Endothelial cell of umbilical vein (primary cell): ENCODE data around the gene ZFPM1. TPM values are rescaled to one million over a fixed set of nuclear protein-coding genes. Genes with fewer than 3 reads are reported as not detected.

ENCODE experiments used
- BruUV-seq: library from RNA; stranded (reverse); fragments of 400-500 nt; replicated peaks from 2 replicates; lab custom pipeline; 2021; lab: Mats Ljungman, UMichigan
- CTCF ChIA-PET: fragments of 300-600, 350-600 bp; sonication (Branson Sonifier 250); formaldehyde crosslinking; loops from one replicate; lab custom pipeline; 2021; ENCODE audit warnings: antibody characterized with exemption, inconsistent platforms; lab: Charles Lee
- POLR2A ChIA-PET: fragments of 300-600, 350-600 bp; sonication (Branson Sonifier 250); formaldehyde crosslinking; loops from one replicate; lab custom pipeline; 2021; ENCODE audit warnings: antibody characterized with exemption, inconsistent platforms; lab: Charles Lee
- DNase-seq: peaks from one replicate; pipeline ENCODE4 v3.0.0-alpha.2; 2011; ENCODE audit warnings: low read depth, low spot score
- FAIRE-seq: peaks from 2 replicates; lab custom pipeline; 2011; peaks lifted over from hg19 to GRCh38; lab: Jason Lieb, UNC
- H2AFZ ChIP-seq: 2 replicates; pipeline ENCODE4 v1.6.0; 2012; ENCODE audit warnings: low read depth, low read length, control low read depth, inconsistent platforms
- H3K27ac ChIP-seq: 2 replicates; pipeline ENCODE4 v1.5.1; 2011; ENCODE audit warnings: low read depth, mild to moderate bottlenecking, control low read depth, low read length, moderate library complexity; ENCODE audit not compliant: insufficient read depth
- H3K27me3 ChIP-seq, 2 experiments: 2 replicates each; pipeline versions ENCODE4 v1.6.0 to v1.6.1; 2011; ENCODE audit warnings: low read length in 2 of 2, mixed read lengths in 1 of 2; ENCODE audit not compliant: control insufficient read depth in 2 of 2, insufficient read depth in 2 of 2
- H3K36me3 ChIP-seq, 2 experiments: 2 replicates in 1 of 2; 3 replicates in 1 of 2; pipeline ENCODE4 v1.5.1; 2011; ENCODE audit warnings: low read length in 2 of 2, mild to moderate bottlenecking in 1 of 2, moderate library complexity in 1 of 2; ENCODE audit not compliant: control insufficient read depth in 2 of 2, insufficient read depth in 2 of 2; ENCODE audit errors: extremely low read depth in 1 of 2
- H3K4me1 ChIP-seq: 3 replicates; pipeline ENCODE4 v1.5.1; 2011; ENCODE audit warnings: mild to moderate bottlenecking, low read length; ENCODE audit not compliant: control insufficient read depth, insufficient read depth; ENCODE audit errors: extremely low read depth
- H3K4me2 ChIP-seq: 2 replicates; pipeline ENCODE4 v1.6.1; 2011; ENCODE audit warnings: low read length, control low read depth, mixed read lengths; ENCODE audit not compliant: insufficient read depth
- H3K4me3 ChIP-seq, 3 experiments: fragments of 200-600 bp in 1 of 3; sonication (generic), shearing (Covaris generic) in 1 of 3; replicated peaks in 1 of 3; 2 replicates each; pipeline ENCODE4 v1.5.1; 2011 to 2016; ENCODE audit warnings: control low read depth in 3 of 3, low read length in 3 of 3, mild to moderate bottlenecking in 2 of 3, inconsistent platforms in 1 of 3, low read depth in 1 of 3, moderate library complexity in 1 of 3; ENCODE audit not compliant: insufficient read depth in 1 of 3
- H3K79me2 ChIP-seq: 2 replicates; pipeline ENCODE4 v1.6.0; 2012; ENCODE audit warnings: low read length, inconsistent platforms; ENCODE audit not compliant: control insufficient read depth, insufficient read depth
- H3K9ac ChIP-seq: replicated peaks from 2 replicates; pipeline ENCODE3; 2011; ENCODE audit warnings: low read length, control low read depth; ENCODE audit not compliant: insufficient read depth; ENCODE audit errors: extremely low read depth
- H3K9me1 ChIP-seq: replicated peaks from 3 replicates; pipeline ENCODE4 v1.6.0; 2011; ENCODE audit warnings: mild to moderate bottlenecking, low read length; ENCODE audit not compliant: control insufficient read depth, insufficient read depth; ENCODE audit errors: extremely low read depth
- H3K9me3 ChIP-seq: replicated peaks from 2 replicates; pipeline ENCODE4 v1.5.1; 2012; ENCODE audit warnings: low read length, inconsistent platforms; ENCODE audit not compliant: control insufficient read depth, insufficient read depth
- H4K20me1 ChIP-seq: replicated peaks from 2 replicates; pipeline ENCODE3; 2011; ENCODE audit warnings: mild to moderate bottlenecking, low read length; ENCODE audit not compliant: control insufficient read depth, insufficient read depth; ENCODE audit errors: extremely low read depth
- EZH2 ChIP-seq: IDR thresholded peaks from 2 replicates; pipeline ENCODE4 v1.6.1; 2012; ENCODE audit warnings: borderline replicate concordance, low read depth, mild to moderate bottlenecking, moderate library complexity, low read length, inconsistent platforms; ENCODE audit not compliant: severe bottlenecking
- FOS ChIP-seq: IDR thresholded peaks from 2 replicates; pipeline ENCODE4 v1.6.1; 2011; ENCODE audit warnings: mild to moderate bottlenecking, low read length, moderate library complexity, borderline replicate concordance; ENCODE audit not compliant: insufficient read depth
- GATA2 ChIP-seq: IDR thresholded peaks from 2 replicates; pipeline ENCODE4 v1.7.0; 2011; ENCODE audit warnings: low read depth, mild to moderate bottlenecking, moderate library complexity, mixed read lengths, low read length; ENCODE audit not compliant: insufficient read length, insufficient read depth
- JUN ChIP-seq: IDR thresholded peaks from 2 replicates; pipeline ENCODE4 v1.6.1; 2011; ENCODE audit warnings: borderline replicate concordance, low read depth; ENCODE audit not compliant: insufficient read length, insufficient read depth
- MAX ChIP-seq: IDR thresholded peaks from 2 replicates; pipeline ENCODE4 v1.6.1; 2011; ENCODE audit not compliant: insufficient read depth, insufficient read length
- MYC ChIP-seq: IDR thresholded peaks from one replicate; pipeline ENCODE4 v1.6.1; 2011; ENCODE audit warnings: mild to moderate bottlenecking, low read depth, low read length
- POLR2A ChIP-seq: IDR thresholded peaks from 2 replicates; pipeline ENCODE4 v1.6.1; 2012; ENCODE audit warnings: low read depth, mild to moderate bottlenecking, control low read depth, low read length
- POLR2AphosphoS5 ChIP-seq: IDR thresholded peaks from 2 replicates; pipeline ENCODE4 v1.6.1; 2012; ENCODE audit warnings: low read depth, mild to moderate bottlenecking, control low read depth, low read length, moderate library complexity; ENCODE audit not compliant: insufficient read depth
- dilution Hi-C: fragments of 300-500 bp; cut with MboI; formaldehyde crosslinking; loops from one replicate; pipeline ENCODE4 v1.15.0; 2019; ENCODE audit warnings: low sequenced_read_pairs; ENCODE audit not compliant: extremely low pct_ligation_motif_present
- intact Hi-C: fragments of 100-400 bp; cut with micrococcal nuclease; formaldehyde crosslinking; loops from one replicate; pipeline ENCODE4 v1.10.0; 2022
- polyA plus RNA-seq, 4 experiments: library from polyadenylated mRNA; depleted of rRNA in 3 of 4; stranded (reverse) in 3 of 4; unstranded in 1 of 4; fragments of >200 nt; gene quantifications; 2 replicates each; pipeline versions ENCODE4 v1.2.1 to v1.2.3, GENCODE V29; 2011 to 2012; ENCODE audit warnings: missing spikeins in 1 of 4
- total RNA-seq: library from RNA; stranded (reverse); gene quantifications from 2 replicates; pipeline ENCODE4 v1.2.3, GENCODE V29; 2021
- TF ChIP-seq, protein P1 (sequence below), 2 donors: IDR thresholded peaks; 1 replicate in 1 of 2; 2 replicates in 1 of 2; pipeline ENCODE4 v1.5.1; 2011; ENCODE audit warnings: low read length in 2 of 2, mild to moderate bottlenecking in 2 of 2, moderate library complexity in 2 of 2, control low read depth in 1 of 2, inconsistent platforms in 1 of 2, low read depth in 1 of 2; ENCODE audit not compliant: insufficient read depth in 1 of 2; ENCODE audit errors: extremely low read depth in 1 of 2

ZFPM1 gene
- total and polyA plus RNA-seq, 2 donors (not counting 3 experiments of a cell fraction or from before 2014, with no cell fraction given) = 0.37 to 7.5 TPM

DNA sequence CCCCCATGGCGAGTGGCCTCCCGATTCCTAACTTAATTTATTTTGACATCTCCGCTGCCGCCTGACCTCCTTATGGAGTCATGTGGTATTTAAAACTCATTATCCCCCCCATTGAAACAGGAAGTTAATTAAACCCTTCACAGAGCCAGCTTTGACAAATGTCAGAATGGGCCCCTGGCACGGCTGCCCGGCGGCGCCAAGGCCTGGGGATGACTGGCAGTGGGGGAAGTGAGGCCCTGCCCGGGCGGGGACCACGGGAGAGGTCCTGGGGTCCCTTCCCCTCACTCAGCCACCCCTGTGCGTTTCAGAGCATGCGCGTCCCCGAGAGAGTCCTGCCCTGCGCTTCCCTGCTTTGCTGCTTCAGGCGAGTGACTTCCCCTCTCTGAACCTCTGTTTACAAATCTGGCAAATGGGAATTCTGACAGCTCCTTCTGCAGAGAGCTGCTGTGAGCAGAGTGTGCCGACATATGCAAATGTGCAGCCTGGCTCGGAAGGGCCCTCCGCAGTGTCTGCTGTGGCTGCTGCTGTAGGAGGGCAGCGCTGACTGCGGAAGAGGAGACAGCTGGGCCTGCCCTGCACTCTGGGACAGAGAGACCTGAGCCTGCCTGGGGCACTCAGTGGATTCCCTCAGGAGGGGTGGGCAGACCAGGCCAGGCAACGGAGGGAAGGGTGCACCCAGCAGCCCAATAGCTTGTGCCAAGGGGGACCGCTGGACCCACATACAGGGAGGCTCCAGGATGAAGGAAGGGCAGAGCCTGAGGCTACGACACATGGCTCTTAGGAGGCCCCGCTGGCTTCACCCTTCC, 4.4 kb upstream of the ZFPM1 start:
- FAIRE-seq = no peak
- BruUV-seq = no TSS peak
- Histone ChIP-seq H3K27me3 (no peaks in the 10 kb centered on the region), H2AFZ (no peak overlapping the region), H3K9ac (no peak overlapping the region), H3K4me3 (no peak overlapping the region), H4K20me1 (no peaks in the 10 kb centered on the region), H3K4me2 (no peak overlapping the region), H3K9me3 (no peaks in the 10 kb centered on the region), H3K4me1 (peaks cover 13% of the 10 kb centered on the region), H3K79me2 (no peaks in the 10 kb centered on the region), H3K27ac (no peak overlapping the region), H3K9me1 (no peaks in the 10 kb centered on the region), H3K36me3 (no peaks in the 10 kb centered on the region)
- CTCF ChIA-PET = interaction anchor here (2.5 kb wide), 1 partner anchor 11 kb away, joined by 6 read pairs; no protein-coding TSS in a partner anchor
- DNase-seq = no peak
- POLR2A ChIA-PET = no interaction called here
- dilution Hi-C loops = no loop called here
- intact Hi-C loops = no loop called here
- TF ChIP-seq POLR2A = no peak
- no peak for TF ChIP-seq GATA2
- no peak for TF ChIP-seq POLR2AphosphoS5
- no peak for TF ChIP-seq EZH2
- TF ChIP-seq MAX = no peak
- no peak for TF ChIP-seq JUN
- TF ChIP-seq, protein P1, sequence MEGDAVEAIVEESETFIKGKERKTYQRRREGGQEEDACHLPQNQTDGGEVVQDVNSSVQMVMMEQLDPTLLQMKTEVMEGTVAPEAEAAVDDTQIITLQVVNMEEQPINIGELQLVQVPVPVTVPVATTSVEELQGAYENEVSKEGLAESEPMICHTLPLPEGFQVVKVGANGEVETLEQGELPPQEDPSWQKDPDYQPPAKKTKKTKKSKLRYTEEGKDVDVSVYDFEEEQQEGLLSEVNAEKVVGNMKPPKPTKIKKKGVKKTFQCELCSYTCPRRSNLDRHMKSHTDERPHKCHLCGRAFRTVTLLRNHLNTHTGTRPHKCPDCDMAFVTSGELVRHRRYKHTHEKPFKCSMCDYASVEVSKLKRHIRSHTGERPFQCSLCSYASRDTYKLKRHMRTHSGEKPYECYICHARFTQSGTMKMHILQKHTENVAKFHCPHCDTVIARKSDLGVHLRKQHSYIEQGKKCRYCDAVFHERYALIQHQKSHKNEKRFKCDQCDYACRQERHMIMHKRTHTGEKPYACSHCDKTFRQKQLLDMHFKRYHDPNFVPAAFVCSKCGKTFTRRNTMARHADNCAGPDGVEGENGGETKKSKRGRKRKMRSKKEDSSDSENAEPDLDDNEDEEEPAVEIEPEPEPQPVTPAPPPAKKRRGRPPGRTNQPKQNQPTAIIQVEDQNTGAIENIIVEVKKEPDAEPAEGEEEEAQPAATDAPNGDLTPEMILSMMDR (IDR thresholded peaks at IDR 0.05; ENCODE audit: extremely low read depth in 1 of 2, insufficient read depth in 1 of 2, low read depth in 1 of 2, low read length in 2 of 2) = no peak
- no peak for TF ChIP-seq FOS
- no peak for TF ChIP-seq MYC
